ENCODE measurements around the gene SIPA1. TPM values are rescaled to one million over a fixed set of nuclear protein-coding genes. Genes with fewer than 3 reads are reported as not detected.

The SIPA1 gene
- 28.2 and 33.6 TPM in 2 replicates for total RNA-seq (2014; rRNA removed; shearing (Covaris generic); ENCODE audit: low replicate concordance)

DNA sequence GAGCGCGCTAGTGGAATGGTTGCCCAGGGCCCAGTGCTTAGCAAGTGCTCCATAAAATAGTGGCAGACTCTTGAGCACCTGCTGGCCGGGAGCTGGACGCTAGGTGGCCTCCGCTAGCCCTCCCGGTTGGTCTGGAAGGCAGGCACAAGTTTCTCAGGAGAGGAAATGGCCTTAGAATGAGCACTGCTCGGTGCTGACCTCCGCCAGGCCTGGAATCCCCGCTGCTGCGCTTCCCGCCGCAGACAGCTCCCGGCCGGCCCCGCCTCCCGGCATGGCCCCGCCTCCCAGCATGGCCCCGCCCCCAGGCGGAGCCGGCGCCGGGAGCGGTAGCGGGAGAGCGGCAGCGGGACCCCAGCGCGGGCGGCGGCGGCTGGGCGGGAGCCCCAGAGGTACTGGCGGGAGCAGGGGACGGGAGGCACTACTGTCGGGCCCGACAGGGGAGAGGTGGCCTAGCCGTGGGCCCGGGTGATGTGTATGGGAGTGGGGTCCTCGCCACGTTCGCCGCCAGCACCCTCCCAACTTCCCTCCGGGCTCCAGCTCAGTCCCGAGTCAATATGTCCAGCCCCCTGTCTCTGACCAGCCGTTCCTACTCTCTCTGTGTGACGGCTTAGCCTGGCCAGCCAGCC is at the start of gene SIPA1:
Gene SIPA1, plus strand, starts transcription at position 308 of the 626 bp plus-strand sequence. CDS start 2,821 bp downstream, outside the sequence.
- H3K27me3 ChIP-seq, result no peaks in the 10 kb centered on the region
- H3K36me3 ChIP-seq, result peaks cover 40% of the 10 kb centered on the region
- peak within 1 kb of the TSS; percentile 58 for H3K4me3 ChIP-seq
- DNase-seq, result peak; percentile 93
- H3K9me3 ChIP-seq, result no peaks in the 10 kb centered on the region

DNA sequence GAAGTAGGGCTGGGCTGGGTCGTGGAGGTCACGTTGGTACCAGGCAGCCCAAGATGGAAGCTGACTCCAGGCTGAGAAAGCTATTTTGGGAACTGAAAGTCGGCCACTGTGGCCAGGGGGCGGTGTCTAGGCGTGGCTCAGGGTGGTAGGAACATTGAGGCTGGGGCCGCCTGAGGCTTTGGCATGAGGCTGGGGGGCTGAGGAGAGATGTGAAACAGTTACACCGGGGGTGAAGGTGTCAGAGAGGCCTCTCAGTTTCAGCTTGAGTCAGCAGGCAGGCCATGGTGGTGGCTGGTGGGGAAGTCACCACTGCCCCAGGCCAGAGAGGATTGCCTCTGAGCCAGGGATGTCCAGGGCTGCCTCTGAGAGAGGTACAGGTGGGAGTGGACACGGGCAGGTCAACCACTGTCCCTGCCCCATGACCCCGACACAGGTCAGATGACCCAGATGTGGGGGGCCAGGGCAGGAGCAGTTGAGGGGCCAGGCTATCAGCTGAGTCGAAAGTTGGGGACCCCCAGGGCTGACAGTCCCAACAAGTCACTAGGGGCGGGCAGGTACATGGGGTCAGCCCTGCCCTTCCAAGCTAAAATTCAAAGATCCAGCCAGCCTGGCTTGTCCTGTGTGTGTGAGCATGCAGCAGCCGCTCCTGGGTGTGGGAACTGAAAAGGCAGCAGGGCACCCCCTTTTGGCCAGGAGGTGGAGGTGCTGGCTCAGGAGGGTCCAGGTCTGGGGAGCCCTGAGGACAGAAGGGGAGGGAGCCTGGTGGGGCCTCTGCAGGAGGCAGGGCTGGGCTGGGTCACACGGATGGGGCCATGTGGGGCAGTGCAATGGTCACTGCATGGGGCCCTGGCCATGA is 49.5 kb upstream of the SIPA1 start:
- H3K36me3 ChIP-seq, result peaks cover 27% of the 10 kb centered on the region
- no peaks in the 10 kb centered on the region for H3K27me3 ChIP-seq
- H3K9me3 ChIP-seq, result no peaks in the 10 kb centered on the region
- no peak overlapping the region for H3K4me3 ChIP-seq
- DNase-seq, result no peak

DNA sequence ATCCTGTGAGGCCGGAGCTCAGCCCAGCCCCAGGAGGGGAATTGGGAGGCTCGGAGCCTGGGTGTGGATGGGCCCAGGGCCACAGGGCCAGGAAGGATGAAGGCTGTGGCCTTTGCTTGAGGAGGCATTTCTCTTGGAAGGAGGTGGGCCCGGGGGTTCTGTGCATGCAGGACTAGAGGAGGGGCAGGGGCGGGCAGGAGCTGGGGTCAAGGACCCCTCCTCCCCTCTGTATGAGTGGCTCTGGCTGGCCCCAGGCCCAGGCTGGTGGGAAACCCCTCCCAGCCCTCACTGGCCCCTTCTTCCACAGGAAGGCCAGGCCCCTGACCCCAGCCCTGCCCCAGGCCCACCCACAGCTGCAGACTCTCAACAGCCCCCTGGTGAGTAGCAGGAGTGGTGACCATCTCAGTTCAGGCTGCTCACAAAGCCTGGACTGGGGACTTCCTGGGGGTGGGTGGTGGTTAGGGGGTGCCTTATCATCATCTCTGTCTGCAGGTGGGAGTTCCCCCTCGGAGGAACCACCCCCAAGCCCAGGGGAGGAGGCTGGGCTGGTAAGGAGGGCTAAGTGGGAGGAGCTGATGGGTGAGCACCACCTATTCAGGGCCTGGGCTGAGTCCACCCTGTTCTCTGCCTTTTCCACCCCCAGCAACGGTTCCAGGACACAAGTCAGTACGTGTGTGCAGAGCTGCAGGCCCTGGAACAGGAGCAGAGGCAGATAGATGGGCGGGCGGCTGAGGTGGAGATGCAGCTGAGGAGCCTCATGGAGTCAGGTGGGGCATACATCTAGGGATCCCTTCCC is 48.3 kb upstream of the SIPA1 start:
- Histone ChIP-seq H3K9me3 (no peaks in the 10 kb centered on the region), H3K4me3 (no peak overlapping the region), H3K36me3 (peaks cover 25% of the 10 kb centered on the region), H3K27me3 (no peaks in the 10 kb centered on the region)
- no peak for DNase-seq

GRCh38 chr11:65590240-65590738 is 47.6 kb upstream of the SIPA1 start:
- DNase-seq, result no peak
- Histone ChIP-seq H3K9me3 (no peaks in the 10 kb centered on the region), H3K27me3 (no peaks in the 10 kb centered on the region), H3K36me3 (peaks cover 25% of the 10 kb centered on the region), H3K4me3 (no peak overlapping the region)

GRCh38 chr11:65591939-65592857 is 45.7 kb upstream of the SIPA1 start:
- Histone ChIP-seq H3K36me3 (peaks cover 21% of the 10 kb centered on the region), H3K9me3 (no peaks in the 10 kb centered on the region), H3K4me3 (no peak overlapping the region), H3K27me3 (no peaks in the 10 kb centered on the region)
- DNase-seq, result no peak

GRCh38 chr11:65592858-65593517 is 44.9 kb upstream of the SIPA1 start:
- Histone ChIP-seq H3K36me3 (peaks cover 21% of the 10 kb centered on the region), H3K27me3 (no peaks in the 10 kb centered on the region), H3K9me3 (no peaks in the 10 kb centered on the region), H3K4me3 (no peak overlapping the region)
- no peak for DNase-seq

DNA sequence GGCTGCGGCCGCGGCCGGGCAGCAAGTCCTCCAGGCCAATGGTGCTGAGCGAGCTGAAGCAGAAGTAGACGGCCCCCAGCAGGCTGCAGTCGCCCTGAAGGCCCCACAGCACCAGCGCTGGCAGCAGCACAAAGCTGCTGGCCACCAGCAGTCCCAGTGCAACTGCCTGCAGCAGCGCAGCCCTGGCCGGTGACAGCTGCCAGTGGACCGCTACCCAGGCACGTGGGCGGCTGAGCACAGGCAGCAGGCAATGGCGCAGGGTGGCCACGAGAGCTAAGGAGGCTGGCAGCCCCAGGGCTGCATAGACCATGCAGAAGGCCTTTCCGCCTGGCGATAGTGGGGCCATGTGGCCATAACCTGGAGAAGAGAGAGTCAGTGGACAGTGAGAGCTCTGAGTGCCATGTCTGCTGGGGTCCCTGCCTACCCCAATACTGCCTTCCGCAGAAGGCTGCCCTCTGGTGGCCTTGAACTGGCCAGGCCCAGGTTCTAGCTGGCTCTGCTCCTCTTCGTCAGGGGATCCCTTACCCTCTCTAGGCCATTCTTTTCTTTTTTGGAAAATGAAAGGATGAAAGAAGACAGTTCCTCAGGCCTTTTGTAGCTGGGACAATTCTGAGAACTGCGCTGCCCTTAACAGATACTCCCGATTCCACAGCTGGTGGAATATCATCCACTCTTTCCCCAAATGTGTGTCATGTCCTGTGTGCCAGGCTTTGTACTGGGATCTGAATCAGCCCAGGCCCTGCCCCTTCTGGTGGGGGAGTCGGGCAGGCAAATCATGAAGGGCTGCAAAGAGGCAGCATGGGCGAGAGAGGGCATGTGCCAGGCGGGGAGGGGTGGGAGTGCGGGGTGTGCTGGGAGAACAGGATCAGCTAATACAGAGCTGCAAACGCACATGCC is 44.1 kb upstream of the SIPA1 start:
- no peaks in the 10 kb centered on the region for H3K27me3 ChIP-seq
- no peak for DNase-seq
- H3K36me3 ChIP-seq, result peaks cover 16% of the 10 kb centered on the region
- H3K4me3 ChIP-seq, result no peak overlapping the region
- H3K9me3 ChIP-seq, result no peaks in the 10 kb centered on the region

DNA sequence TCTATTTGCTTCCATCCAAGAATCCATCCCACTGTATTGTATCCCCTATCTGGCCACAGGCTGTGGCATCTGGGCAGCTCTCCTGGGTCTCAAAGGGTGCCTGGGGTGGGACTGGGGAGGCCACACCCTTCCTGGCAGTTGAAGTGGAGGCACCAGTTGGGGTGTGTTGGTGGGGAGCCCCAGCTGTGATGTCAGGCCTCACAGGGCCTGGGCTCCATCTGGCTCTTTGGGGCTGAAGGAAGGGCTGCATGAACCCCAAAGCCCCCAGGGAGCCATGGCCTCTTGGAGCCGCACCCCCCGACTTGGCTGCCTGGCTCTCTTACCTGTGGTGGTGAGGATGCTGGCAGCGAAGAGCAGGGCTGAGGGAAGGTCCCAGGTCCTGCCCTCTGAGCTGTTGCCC is 42.8 kb upstream of the SIPA1 start:
- Histone ChIP-seq H3K4me3 (no peak overlapping the region), H3K36me3 (peaks cover 15% of the 10 kb centered on the region)
- no peak for DNase-seq

DNA sequence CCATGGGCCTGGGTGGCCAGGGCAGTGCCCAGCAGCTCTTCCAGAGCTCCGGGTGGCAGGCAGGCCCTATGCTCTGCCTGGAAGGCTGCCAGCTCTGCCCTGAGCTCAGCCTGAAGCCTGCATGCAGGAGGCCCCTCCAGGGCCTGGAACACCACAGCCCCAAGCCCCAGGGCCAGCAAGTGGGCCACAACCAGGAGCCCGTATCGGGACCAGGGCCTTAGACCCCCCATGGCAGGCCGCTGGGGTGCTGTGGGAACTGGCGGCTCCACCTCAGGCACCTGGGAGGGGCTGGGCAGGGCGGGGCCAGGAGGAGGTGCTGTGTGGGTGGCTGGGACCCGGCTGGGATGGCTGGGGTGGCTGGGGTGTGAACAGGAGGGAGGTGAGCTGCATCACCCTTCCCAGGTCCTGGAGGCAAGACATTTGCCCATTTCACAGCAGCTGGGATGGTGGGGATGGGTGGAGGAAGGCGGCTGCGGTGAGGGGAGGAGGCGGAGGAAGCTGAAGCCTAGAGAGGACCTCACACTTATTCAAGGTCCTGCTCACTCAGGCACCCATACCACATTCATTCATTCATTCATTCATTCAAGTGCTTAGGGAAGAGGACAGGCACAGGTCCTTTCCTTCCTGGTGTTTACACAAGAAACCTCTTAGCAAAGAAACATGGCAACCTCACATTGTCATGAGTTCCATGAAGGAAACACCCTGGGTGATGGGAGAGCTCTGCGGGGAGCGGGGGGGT is 42.2 kb upstream of the SIPA1 start, which contains the start of gene KCNK7:
Gene KCNK7, minus strand, starts transcription at position 258 of the 739 bp plus-strand sequence. Its CDS starts 28 bp downstream, at position 230.
- Histone ChIP-seq H3K4me3 (no peak within 1 kb of the TSS), H3K27me3 (no peaks in the 10 kb centered on the region), H3K9me3 (no peaks in the 10 kb centered on the region), H3K36me3 (peaks cover 9% of the 10 kb centered on the region)
- DNase-seq, result no peak

More for the DNA sequence above, 42.8 kb upstream of the SIPA1 start:
- H3K9me3 ChIP-seq, result no peaks in the 10 kb centered on the region
- no peaks in the 10 kb centered on the region for H3K27me3 ChIP-seq

GRCh38 chr11:65596520-65596919 is 41.4 kb upstream of the SIPA1 start:
- Histone ChIP-seq H3K27me3 (no peaks in the 10 kb centered on the region), H3K4me3 (no peak overlapping the region), H3K9me3 (no peaks in the 10 kb centered on the region), H3K36me3 (peaks cover 5% of the 10 kb centered on the region; the same call in 1 of the 2 replicates)
- DNase-seq, result no peak

DNA sequence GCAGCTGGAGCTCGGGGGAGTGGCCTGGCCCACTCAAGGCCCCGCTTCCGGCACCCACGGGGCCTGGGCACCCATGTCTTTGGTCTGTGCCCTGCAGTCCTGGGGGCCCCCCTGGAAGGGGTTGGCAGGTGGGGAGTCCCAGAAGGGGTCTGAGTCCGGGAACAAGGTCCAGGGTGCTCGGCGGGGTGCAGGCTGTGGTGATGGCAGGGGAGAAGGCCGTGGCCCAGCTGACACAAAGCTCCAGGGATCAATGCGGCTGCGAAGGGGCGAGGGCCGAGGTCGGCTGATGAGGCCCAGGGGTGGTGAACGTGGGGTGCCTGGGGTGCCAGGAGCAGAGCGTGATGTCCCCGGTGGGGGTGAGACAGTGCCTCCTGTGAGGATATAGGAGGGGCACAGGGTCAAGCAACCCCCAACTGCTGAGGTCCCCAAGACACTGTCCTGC is 39.6 kb upstream of the SIPA1 start:
- Histone ChIP-seq H3K27me3 (no peaks in the 10 kb centered on the region), H3K4me3 (no peak overlapping the region), H3K36me3 (peaks cover 5% of the 10 kb centered on the region; the same call in 1 of the 2 replicates)

DNA sequence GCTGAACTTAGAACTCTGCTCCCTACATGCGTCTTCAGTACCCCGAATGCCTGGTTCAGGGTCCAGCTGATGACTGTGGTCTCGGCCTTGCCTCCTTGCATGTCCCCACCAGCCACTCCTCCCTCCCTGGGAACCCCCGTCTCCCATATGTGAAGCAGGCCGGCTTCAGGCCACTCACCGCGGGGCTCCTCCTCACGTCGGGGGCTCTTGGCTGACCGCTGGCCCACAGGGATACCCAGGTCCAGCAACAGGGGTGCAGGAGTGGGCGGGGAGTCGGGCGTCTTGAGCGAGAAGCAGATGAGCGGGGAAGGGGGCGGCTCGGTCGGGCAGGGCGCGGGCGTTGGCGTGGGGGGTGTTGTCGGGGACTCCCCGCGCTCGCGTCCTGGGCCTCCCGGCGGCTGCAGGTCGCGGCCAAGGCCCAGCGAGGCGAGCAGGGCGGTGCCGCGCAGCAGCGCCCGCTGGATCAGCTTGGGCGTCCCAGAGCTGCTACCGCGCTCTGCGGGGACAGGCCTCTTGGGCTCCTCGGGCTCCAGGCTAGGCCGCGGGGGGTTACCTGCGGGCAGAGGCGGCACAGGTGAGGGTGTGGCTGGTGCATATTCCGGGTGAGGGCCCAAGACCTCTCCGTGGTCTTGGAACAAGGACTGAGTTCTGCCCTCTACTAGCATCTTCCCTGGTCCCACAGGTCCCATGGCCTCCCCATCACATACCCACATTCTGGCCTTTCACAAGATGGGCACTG is 38.5 kb upstream of the SIPA1 start:
- Histone ChIP-seq H3K27me3 (no peaks in the 10 kb centered on the region), H3K36me3 (peaks cover 9% of the 10 kb centered on the region; the same call in 1 of the 2 replicates), H3K9me3 (no peaks in the 10 kb centered on the region), H3K4me3 (no peak overlapping the region)
- no peak for DNase-seq

More for the DNA sequence above, 39.6 kb upstream of the SIPA1 start:
- H3K9me3 ChIP-seq, result no peaks in the 10 kb centered on the region
- DNase-seq, result no peak

- H3K36me3 ChIP-seq, result peaks cover 13% of the 10 kb centered on the region
- DNase-seq, result no peak
- H3K4me3 ChIP-seq, result no peak overlapping the region
- no peaks in the 10 kb centered on the region for H3K27me3 ChIP-seq
- H3K9me3 ChIP-seq, result no peaks in the 10 kb centered on the region
These were observed 38.0 kb upstream of the SIPA1 start for GRCh38 chr11:65599955-65600246.
